ENCODE data around the gene FRAS1.

The FRAS1 gene

DNA sequence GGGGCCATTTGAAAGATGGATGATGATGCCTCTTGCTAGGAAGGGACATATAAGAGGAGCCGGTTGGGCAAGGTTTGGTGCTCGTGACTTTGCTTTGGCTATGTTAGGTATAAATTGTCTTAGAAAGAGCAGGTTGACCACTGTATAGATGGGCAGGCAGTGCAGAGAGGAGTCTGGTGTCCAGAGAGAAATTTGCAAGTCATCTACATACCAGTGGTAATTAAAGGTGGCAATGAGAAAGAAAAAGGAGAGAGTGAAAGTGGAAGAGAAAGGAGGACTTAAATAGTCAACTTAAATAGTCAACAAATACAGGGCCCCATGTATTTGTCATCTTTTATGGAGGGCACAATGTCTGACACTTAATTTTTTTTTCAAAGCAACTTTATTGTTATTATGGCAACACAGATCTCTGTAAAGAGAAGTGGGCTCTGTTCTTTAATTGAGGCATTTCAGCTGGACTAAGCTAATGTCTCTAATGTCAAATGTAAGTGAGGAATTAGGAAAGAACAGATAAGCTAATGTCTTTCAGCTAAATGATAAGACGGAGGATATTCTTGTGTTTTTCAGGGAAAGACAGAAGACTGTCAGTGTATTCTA lies 419.1 kb downstream of the FRAS1 start:
- H3K4me3 ChIP-seq (ENCODE audit: low read depth, low read length): no peak overlapping the region
- DNase-seq (ENCODE audit: low read depth): no peak
- TF ChIP-seq, protein P1, sequence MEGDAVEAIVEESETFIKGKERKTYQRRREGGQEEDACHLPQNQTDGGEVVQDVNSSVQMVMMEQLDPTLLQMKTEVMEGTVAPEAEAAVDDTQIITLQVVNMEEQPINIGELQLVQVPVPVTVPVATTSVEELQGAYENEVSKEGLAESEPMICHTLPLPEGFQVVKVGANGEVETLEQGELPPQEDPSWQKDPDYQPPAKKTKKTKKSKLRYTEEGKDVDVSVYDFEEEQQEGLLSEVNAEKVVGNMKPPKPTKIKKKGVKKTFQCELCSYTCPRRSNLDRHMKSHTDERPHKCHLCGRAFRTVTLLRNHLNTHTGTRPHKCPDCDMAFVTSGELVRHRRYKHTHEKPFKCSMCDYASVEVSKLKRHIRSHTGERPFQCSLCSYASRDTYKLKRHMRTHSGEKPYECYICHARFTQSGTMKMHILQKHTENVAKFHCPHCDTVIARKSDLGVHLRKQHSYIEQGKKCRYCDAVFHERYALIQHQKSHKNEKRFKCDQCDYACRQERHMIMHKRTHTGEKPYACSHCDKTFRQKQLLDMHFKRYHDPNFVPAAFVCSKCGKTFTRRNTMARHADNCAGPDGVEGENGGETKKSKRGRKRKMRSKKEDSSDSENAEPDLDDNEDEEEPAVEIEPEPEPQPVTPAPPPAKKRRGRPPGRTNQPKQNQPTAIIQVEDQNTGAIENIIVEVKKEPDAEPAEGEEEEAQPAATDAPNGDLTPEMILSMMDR (IDR thresholded peaks at IDR 0.05; ENCODE audit: low read depth, low read length, missing control alignments): no peak

DNA sequence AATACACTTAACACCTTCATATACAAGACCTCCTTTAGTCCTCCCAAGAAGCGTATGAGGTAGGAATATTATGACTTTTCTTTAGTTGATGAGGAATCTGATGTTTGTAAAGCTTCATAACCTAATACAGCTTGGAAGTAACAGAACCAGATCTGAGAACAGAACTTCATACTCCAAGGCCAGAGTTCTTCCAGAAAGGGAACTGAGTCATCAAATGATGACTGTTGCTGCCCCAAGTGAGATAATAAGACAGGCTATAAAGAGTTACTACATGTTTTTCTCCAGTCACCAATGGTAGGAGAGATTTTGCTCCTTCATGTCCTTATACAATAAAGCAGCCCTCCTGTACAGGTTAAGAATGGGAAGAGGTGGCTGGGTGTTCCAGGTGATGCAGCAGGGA lies 420.2 kb downstream of the FRAS1 start:
- TF ChIP-seq, protein P1 (IDR thresholded peaks at IDR 0.05; ENCODE audit: low read depth, low read length, missing control alignments): no peak
- DNase-seq (ENCODE audit: low read depth): no peak
- H3K4me3 ChIP-seq (ENCODE audit: low read depth, low read length): no peak overlapping the region

DNA sequence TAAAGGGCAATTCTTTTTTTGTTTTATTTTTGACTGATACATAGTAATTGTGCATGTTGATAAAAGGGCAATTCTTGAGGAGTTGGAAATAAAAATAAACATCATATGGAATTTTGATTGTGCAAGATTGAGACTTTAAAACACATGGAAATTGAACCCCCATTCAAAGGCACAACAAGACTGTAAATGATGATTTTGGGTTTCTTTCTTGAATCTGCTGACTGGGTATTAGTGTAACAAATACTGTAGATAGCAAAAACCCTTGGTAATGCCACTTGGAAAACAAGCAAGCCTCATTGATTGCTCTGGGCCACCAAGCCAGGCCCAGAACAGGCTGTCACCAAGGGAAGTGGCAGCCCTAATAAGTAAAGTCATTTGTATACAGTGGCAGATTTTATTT lies 421.4 kb downstream of the FRAS1 start:
- TF ChIP-seq, protein P1 (IDR thresholded peaks at IDR 0.05; ENCODE audit: low read depth, low read length, missing control alignments): no peak
- H3K4me3 ChIP-seq (ENCODE audit: low read depth, low read length): no peak overlapping the region
- no peak for DNase-seq (ENCODE audit: low read depth)

DNA sequence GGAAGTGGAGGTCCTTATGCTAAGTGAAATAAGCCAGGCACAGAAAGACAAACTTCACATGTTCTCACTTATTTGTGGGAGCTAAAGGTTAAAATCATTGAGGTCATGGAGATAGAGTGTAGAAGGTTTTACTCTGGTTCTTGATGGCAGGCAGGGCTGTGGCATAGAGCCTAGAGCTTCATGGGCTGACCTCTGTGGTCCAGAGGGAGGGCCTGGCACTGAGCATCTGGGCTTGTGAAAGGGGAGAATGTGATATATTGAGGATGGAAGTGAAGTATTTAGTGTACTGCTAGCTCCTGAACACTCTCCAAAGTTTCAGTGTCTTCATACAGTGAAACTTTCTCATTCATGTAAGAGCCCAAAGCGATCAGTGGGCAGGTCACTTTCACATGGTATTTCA lies 423.2 kb downstream of the FRAS1 start:
- no peak for DNase-seq (ENCODE audit: low read depth)
- H3K4me3 ChIP-seq (ENCODE audit: low read depth, low read length): no peak overlapping the region
- TF ChIP-seq, protein P1 (IDR thresholded peaks at IDR 0.05; ENCODE audit: low read depth, low read length, missing control alignments): no peak

DNA sequence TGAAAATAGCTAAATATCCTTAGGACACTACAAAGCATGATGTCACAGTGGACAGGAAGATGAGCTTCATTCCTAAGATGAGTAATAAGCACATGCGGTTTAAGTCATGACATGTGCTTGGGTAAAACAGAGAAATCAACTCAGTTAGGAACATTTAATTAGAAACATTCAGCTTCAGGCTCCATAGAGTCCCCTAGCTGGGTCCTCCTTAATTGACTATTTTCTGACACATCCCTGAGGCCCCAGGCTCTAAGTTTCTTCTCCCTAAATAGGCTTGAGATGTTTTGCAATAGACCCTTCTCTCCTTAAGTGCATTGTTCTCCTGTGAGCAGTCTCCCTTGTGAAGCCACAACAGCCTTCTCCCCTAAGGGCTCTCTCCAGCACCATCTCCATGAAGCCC lies 424.1 kb downstream of the FRAS1 start:
- DNase-seq (ENCODE audit: low read depth): no peak
- no peak overlapping the region for H3K4me3 ChIP-seq (ENCODE audit: low read depth, low read length)
- TF ChIP-seq, protein P1 (IDR thresholded peaks at IDR 0.05; ENCODE audit: low read depth, low read length, missing control alignments): no peak

DNA sequence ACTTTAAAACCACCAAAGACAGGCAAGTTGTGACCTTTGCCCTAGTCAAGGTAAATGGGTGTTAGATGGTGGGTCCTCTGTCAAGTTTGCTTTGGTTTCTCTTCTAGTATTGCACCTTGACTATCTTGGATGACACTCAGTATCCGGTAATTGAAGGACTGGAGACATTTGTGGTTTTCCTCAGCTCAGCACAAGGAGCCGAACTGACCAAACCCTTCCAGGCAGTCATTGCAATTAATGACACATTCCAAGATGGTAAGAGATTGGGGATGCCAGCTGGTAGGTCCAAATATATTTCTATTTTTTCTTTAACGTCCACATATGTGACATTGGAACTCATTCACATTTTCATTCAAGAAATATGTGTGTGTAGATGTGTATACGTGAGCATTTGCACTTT lies 425.2 kb downstream of the FRAS1 start:
- no peak for DNase-seq (ENCODE audit: low read depth)
- TF ChIP-seq, protein P1 (IDR thresholded peaks at IDR 0.05; ENCODE audit: low read depth, low read length, missing control alignments): no peak
- H3K4me3 ChIP-seq (ENCODE audit: low read depth, low read length): no peak overlapping the region

DNA sequence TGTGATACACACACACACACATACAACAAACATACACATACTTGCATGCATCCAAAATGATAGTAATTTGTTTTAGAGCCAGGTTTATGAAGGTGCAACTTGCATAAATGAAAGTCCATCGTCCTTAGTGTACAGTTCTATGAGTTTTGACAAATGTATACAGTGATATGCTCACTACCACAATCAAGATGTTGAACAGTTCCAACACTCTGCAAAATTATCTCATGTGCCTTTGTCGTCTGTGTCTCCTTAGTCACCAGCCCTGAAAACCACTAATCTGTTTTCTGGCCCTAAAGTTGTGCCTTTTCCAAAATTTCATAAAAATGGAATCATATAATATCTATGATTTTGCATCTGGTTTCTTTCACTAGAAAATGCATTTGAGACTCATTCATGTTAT lies 426.7 kb downstream of the FRAS1 start:
- H3K4me3 ChIP-seq (ENCODE audit: low read depth, low read length): no peak overlapping the region
- DNase-seq (ENCODE audit: low read depth): no peak
- TF ChIP-seq, protein P1 (IDR thresholded peaks at IDR 0.05; ENCODE audit: low read depth, low read length, missing control alignments): no peak
